ENCODE measurements around the gene CHRNA4. TPM values are rescaled to one million over a fixed set of nuclear protein-coding genes. Genes with fewer than 3 reads are reported as not detected.
A peak's percentile ranks its signal among the peaks of the same experiment; 100 is the strongest.
"Not testable (repeated sequence)": the region's sequence is repeated elsewhere in the genome, so short reads cannot be mapped to it uniquely, and the experiment has no call there.

CHRNA4 gene
- polyA plus RNA-seq, 1 donor: 0.25 TPM

GRCh38 chr20:63348828-63349515, 12.2 kb downstream of the CHRNA4 start:
- DNase-seq: no peak

GRCh38 chr20:63347950-63348827, 13.0 kb downstream of the CHRNA4 start:
- DNase-seq: no peak

GRCh38 chr20:63347081-63347741, 13.9 kb downstream of the CHRNA4 start:
- DNase-seq: no peak

- no peak for DNase-seq
Measured at GRCh38 chr20:63346131-63347080, 14.7 kb downstream of the CHRNA4 start.

- DNase-seq: no peak
Measured at GRCh38 chr20:63345328-63346100, 15.6 kb downstream of the CHRNA4 start.

- DNase-seq: peak; percentile 34
Measured at GRCh38 chr20:63344616-63345327, 16.4 kb downstream of the CHRNA4 start.

- DNase-seq: no peak
Measured at GRCh38 chr20:63343460-63344445, 17.4 kb downstream of the CHRNA4 start.

- DNase-seq: no peak
Measured at GRCh38 chr20:63342561-63343459, 18.3 kb downstream of the CHRNA4 start.

GRCh38 chr20:63340158-63340688, 20.9 kb downstream of the CHRNA4 start:
- DNase-seq: not testable (repeated sequence)

- not testable (repeated sequence) for DNase-seq
Measured at GRCh38 chr20:63339154-63340094, 21.7 kb downstream of the CHRNA4 start.

- DNase-seq: no peak
Measured at GRCh38 chr20:63337786-63338420, 23.2 kb downstream of the CHRNA4 start.

- no peak for DNase-seq
Measured at GRCh38 chr20:63336232-63336752, 24.9 kb downstream of the CHRNA4 start.

- no peak for DNase-seq
Measured at GRCh38 chr20:63335711-63336110, 25.4 kb downstream of the CHRNA4 start.

GRCh38 chr20:63335060-63335459, 26.1 kb downstream of the CHRNA4 start:
- DNase-seq: not testable (repeated sequence)

- DNase-seq: no peak
Measured at GRCh38 chr20:63334356-63334755, 26.8 kb downstream of the CHRNA4 start.

Data from hindlimb muscle (tissue), 1 donor.